Right ventricle myocardium superior (tissue), 1 donor: ENCODE measurements around the gene FAT1. TPM values are rescaled to one million over a fixed set of nuclear protein-coding genes. Genes with fewer than 3 reads are reported as not detected.

Experiments
- ATAC-seq: fragments of 200-7000 bp; cut with Tn5 transposase; one replicate; pipeline ENCODE4 v1.9.1; 2020; ENCODE audit warnings: mild to moderate bottlenecking; ENCODE audit not compliant: poor library complexity
- DNase-seq: peaks from one replicate; pipeline ENCODE4 v3.0.0-alpha.2; 2020
- intact Hi-C: fragments of 100-400 bp; cut with DNase I; formaldehyde crosslinking; loops from one replicate; pipeline ENCODE4 v1.11.2; 2022
- total RNA-seq: library from RNA; stranded (reverse); fragmentation: NEBNext Ultra II Directional; extraction: Animal tissue kit (Norgen Biotek cat#: 25700); gene quantifications from one replicate; pipeline ENCODE4 v1.2.1, GENCODE V29; 2021
- donor health status: DM: no; HTN: yes; CAD: no; lungs with severe emphysema.

FAT1 gene
- total RNA-seq, 1 donor from 2014 or later = 48.0 TPM

GRCh38 chr4:186602978-186603377 lies 120.7 kb downstream of the FAT1 start:
- intact Hi-C loops = no loop called here
- DNase-seq (no peak), ATAC-seq (no peak)

- intact Hi-C loops = no loop called here
- no peak for DNase-seq
- no peak for ATAC-seq
These were observed 124.2 kb downstream of the FAT1 start for GRCh38 chr4:186599483-186599882.

GRCh38 chr4:186598686-186599085 lies 125.0 kb downstream of the FAT1 start:
- intact Hi-C loops = no loop called here
- ATAC-seq (no peak), DNase-seq (no peak)

GRCh38 chr4:186596850-186597390 lies 126.7 kb downstream of the FAT1 start:
- intact Hi-C loops = no loop called here
- ATAC-seq = no peak
- DNase-seq = no peak

- DNase-seq = no peak
- intact Hi-C loops = no loop called here
- ATAC-seq = no peak
These were observed 127.3 kb downstream of the FAT1 start for GRCh38 chr4:186596346-186596745.

- ATAC-seq (no peak), DNase-seq (no peak)
- intact Hi-C loops = no loop called here
These were observed 130.1 kb downstream of the FAT1 start for GRCh38 chr4:186593587-186593973.

- DNase-seq = no peak
- intact Hi-C loops = no loop called here
- no peak for ATAC-seq
These were observed 130.6 kb downstream of the FAT1 start for GRCh38 chr4:186592966-186593586.

- ATAC-seq = no peak
- DNase-seq = no peak
- intact Hi-C loops = no loop called here
These were observed 131.2 kb downstream of the FAT1 start for GRCh38 chr4:186592445-186592844.

- ATAC-seq = no peak
- intact Hi-C loops = no loop called here
These were observed 132.0 kb downstream of the FAT1 start for GRCh38 chr4:186591651-186592050.

GRCh38 chr4:186588503-186588902 lies 135.2 kb downstream of the FAT1 start:
- ATAC-seq (no peak), DNase-seq (no peak)
- intact Hi-C loops = loop anchor here (2.0 kb wide), 1 partner anchor 292 kb away; no protein-coding TSS in a partner anchor

More at GRCh38 chr4:186591651-186592050, 132.0 kb downstream of the FAT1 start:
- DNase-seq = no peak

GRCh38 chr4:186587416-186588018 lies 136.1 kb downstream of the FAT1 start:
- peak; percentile 80 for DNase-seq
- ATAC-seq = peak; percentile 82
- intact Hi-C loops = loop anchor here (2.0 kb wide), 1 partner anchor 291 kb away; no protein-coding TSS in a partner anchor

GRCh38 chr4:186586205-186586604 lies 137.5 kb downstream of the FAT1 start:
- ATAC-seq = peak; percentile 69
- intact Hi-C loops = no loop called here

GRCh38 chr4:186584912-186585311 lies 138.7 kb downstream of the FAT1 start:
- intact Hi-C loops = no loop called here
- no peak for DNase-seq
- ATAC-seq = no peak

More at GRCh38 chr4:186586205-186586604, 137.5 kb downstream of the FAT1 start:
- DNase-seq = no peak

- ATAC-seq = no peak
- DNase-seq = no peak
- intact Hi-C loops = no loop called here
These were observed 142.2 kb downstream of the FAT1 start for GRCh38 chr4:186581421-186581820.

GRCh38 chr4:186580669-186581068 lies 143.0 kb downstream of the FAT1 start:
- DNase-seq (no peak), ATAC-seq (no peak)
- intact Hi-C loops = no loop called here

- intact Hi-C loops = no loop called here
- no peak for ATAC-seq
These were observed 153.3 kb downstream of the FAT1 start for GRCh38 chr4:186570193-186570996.

GRCh38 chr4:186569533-186570192 lies 154.0 kb downstream of the FAT1 start:
- ATAC-seq (no peak), DNase-seq (no peak)
- intact Hi-C loops = no loop called here

More at GRCh38 chr4:186570193-186570996, 153.3 kb downstream of the FAT1 start:
- no peak for DNase-seq

- intact Hi-C loops = no loop called here
- ATAC-seq = no peak
- DNase-seq = no peak
These were observed 157.6 kb downstream of the FAT1 start for GRCh38 chr4:186566068-186566467.

GRCh38 chr4:186563761-186564160 lies 159.9 kb downstream of the FAT1 start:
- ATAC-seq (no peak), DNase-seq (no peak)
- intact Hi-C loops = no loop called here
